A204.1 (cell line): ENCODE measurements around the gene TMEM52.

Experiments
- FAIRE-seq: peaks from 2 replicates; lab custom pipeline; 2012; peaks lifted over from hg19 to GRCh38; lab: Jason Lieb, UNC

TMEM52 gene

DNA sequence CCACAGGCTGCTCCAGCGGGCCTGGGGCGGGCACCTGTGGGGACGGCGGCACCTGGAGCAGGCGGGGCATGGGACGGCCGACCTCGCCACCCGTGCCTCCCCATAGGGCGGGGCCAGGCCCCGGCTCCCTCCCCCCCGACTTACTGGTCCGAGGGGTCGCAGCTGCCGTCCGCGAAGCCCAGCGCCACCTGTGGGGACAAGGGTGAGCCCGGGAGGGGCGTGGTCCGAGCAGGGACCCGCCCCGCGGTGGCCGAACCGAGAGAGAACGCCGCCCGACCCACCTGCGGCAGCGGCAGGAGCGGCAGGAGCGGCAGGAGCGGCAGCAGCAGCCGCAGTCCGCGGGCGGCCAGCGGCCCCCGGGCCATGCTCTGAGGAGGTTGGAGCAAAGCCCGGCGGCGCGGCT, at the start of gene TMEM52:
Gene TMEM52, minus strand, starts transcription at position 379 of the 403 bp plus-strand sequence. Its CDS starts 14 bp downstream, at position 365.
- no peak for FAIRE-seq

DNA sequence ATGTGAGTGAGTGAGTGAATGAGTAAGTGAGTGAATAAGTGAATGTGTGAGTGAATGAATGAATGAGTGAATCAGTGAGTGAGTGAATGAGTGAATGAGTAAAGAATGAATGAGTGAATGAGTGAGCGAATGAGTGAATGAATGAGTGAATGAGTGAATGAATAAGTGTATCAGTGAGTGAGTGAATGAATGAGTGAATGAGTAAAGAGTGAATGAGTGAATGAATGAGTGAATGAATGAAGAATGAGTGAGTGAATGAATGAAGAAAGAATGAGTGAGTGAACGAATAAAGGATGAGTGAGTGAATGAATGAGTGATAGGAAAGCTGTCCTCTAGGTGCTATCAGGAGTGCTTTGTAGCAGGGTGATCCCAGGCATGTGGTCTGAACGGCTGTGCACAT, 48.8 kb upstream of the TMEM52 start:
- FAIRE-seq: no peak

DNA sequence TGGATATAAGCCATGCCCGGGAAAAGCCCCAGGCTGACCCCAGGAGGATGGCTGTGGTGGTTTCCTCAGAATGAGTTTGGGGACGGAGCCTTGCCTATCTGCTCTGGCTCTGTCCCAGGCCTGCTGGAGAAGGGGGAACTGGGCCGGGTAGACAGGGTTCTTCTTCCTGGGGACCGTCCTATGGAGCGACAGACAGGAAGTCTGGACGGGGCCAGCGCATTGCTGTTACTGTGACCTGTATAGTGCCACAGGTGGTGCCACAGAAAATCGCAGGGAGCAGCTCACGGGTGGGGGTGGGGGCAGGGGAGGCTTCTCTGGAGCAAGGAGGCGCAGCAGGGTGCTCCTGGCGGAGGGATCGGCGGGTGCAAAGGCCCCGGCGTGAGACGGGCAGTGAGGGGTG, 48.1 kb upstream of the TMEM52 start:
- no peak for FAIRE-seq

GRCh38 chr1:1966071-1966740, 47.1 kb upstream of the TMEM52 start:
- no peak for FAIRE-seq

DNA sequence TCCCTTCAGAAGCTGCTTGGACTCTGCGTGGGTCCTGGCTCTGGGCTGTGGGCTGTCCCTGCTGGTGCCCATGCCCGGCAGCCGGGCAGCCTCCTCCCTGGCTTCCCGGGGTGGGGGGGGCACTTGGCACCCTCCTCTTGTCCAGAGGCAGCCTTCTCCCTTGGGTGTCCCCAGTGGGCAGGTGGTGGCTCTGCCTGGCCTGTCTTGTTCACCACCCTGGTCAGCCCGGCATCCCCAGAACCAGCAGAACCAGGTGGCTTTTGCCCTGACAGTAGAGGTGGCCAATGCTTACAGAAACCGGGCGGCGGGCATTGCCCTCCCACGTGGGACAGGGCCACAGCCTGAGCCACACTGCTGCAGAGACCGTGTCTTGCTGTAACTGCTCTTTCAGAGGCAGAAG, 46.5 kb upstream of the TMEM52 start:
- no peak for FAIRE-seq

GRCh38 chr1:1964811-1965210, 45.7 kb upstream of the TMEM52 start:
- no peak for FAIRE-seq

DNA sequence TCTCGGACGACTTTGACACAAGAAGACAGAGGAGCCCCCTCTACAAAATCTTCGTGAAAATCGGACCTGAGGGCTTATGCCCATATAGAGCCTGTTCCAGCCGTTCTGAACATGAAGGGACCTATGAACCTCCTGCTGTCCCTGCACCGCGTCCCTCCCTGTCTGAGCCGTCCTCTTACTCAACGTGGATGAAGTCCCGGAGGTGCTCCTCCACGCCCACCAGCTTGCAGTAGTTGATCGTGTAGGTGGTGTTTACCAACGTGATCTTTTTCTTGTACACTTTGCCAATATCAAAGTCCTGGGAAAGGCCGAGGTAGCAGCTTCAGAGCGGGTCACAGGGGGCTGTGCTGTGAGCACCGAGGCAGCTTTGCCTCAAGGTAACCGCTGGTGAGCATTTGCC, 44.5 kb upstream of the TMEM52 start:
- FAIRE-seq: no peak

DNA sequence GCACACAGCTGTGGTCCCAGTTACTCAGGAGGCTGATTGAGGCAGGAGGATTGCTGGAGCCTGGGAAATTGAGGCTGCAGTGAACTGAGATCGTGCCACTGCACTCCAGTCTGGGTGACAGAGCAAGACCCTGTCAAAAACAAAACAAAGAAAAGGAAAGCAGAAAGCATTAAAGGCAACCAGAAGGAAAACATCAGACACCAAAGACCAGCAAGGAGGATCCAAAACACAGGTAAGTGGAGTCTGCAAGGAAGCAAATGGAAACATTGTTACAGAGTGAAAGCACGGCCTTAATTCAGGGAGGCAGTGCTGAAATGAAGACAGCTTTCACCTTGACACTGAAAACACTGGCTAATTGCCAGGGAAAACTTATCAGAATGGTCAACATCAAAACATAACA, 43.7 kb upstream of the TMEM52 start:
- no peak for FAIRE-seq

- FAIRE-seq: no peak
Measured at GRCh38 chr1:1960480-1961196, 41.6 kb upstream of the TMEM52 start.

DNA sequence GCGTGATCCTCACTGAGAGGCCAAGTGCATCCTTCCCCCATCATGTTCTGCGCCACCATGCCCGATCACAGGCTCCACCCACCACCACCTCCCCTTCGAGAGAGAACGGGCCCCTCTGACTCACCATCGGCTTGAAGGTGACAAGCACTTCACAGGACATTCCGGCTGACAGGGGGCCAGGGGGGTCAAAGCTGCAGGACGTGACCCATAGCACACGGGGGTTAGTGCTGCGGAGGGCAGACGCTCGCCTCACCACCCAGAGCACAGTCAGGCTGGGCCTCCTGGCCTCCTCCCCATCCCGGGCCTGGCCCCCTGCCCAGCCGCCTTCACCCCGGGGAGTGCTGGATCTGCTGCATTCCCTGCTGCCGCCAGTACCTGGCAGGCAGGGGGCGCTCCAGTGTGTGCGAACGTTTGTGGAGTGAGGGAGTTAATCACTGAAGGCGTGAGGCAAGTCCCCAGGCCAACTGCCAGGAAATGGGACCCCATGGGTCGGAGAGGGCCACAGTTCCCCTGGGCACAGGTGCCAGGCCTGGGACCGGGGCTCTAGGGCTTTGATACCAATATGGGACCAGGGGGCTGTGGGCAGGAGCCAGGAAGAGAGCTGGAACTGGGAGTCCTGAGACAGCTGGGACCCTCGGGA, 40.9 kb upstream of the TMEM52 start:
- no peak for FAIRE-seq

GRCh38 chr1:1959459-1959839, 40.4 kb upstream of the TMEM52 start:
- no peak for FAIRE-seq

GRCh38 chr1:1958071-1958541, 39.0 kb upstream of the TMEM52 start:
- no peak for FAIRE-seq

GRCh38 chr1:1957533-1957961, 38.5 kb upstream of the TMEM52 start:
- FAIRE-seq: no peak

GRCh38 chr1:1956586-1957532, 37.8 kb upstream of the TMEM52 start:
- FAIRE-seq: no peak

GRCh38 chr1:1956101-1956500, 37.0 kb upstream of the TMEM52 start:
- FAIRE-seq: no peak

DNA sequence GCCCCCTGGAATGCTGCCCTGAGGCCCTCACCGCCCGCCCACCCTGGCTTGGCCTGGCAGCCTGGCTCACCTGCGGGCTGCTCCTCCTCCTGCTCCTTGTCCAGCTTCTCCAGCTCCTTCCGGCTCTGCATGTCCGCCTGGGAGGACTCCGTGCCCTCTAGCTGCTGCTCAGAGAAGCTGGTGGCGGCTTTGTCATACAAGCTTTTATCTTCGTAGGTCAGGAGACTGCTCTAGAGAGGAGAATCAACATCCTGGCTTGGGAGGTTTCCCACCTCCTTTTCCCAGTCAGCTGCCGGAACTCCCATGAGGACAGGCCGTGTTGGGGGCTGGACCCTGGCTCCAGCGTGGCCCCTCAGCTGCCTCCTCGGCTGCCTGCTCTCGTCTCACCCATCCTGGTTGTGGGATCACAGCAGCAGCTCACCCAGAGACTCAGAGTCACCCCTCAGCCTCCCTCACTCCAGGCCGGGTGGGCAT, 36.6 kb upstream of the TMEM52 start:
- FAIRE-seq: no peak

- FAIRE-seq: no peak
Measured at GRCh38 chr1:1954831-1955441, 35.9 kb upstream of the TMEM52 start.

- FAIRE-seq: no peak
Measured at GRCh38 chr1:1954015-1954414, 34.9 kb upstream of the TMEM52 start.

GRCh38 chr1:1950940-1951339, 31.9 kb upstream of the TMEM52 start:
- FAIRE-seq: no peak

GRCh38 chr1:1948783-1949182, 29.7 kb upstream of the TMEM52 start:
- FAIRE-seq: no peak

- no peak for FAIRE-seq
Measured at GRCh38 chr1:1947493-1947892, 28.4 kb upstream of the TMEM52 start.

GRCh38 chr1:1946540-1946939, 27.5 kb upstream of the TMEM52 start:
- FAIRE-seq: no peak
